GM12878 (cell line): Measurements from ENCODE around the gene SCARF2.

Experiments used
- BHLHE40 ChIP-seq, 2 experiments: fragments of 450-650 bp in 1 of 2; IDR thresholded peaks; 2 replicates each; pipeline ENCODE4 v1.6.1; 2011 to 2017; ENCODE audit warnings: low read depth in 2 of 2, borderline replicate concordance in 1 of 2, improper control_type of control experiment in 1 of 2, low read length in 1 of 2, mild to moderate bottlenecking in 1 of 2
- CEBPB ChIP-seq, 2 experiments: fragments of 150-350 bp in 1 of 2; IDR thresholded peaks; 2 replicates each; pipeline ENCODE4 v1.6.1; 2012 to 2014; ENCODE audit warnings: low read depth in 2 of 2, low read length in 2 of 2, borderline replicate concordance in 1 of 2, inconsistent platforms in 1 of 2
- EP300 ChIP-seq, 2 experiments: fragments of 150-350 bp in 1 of 2; IDR thresholded peaks; 2 replicates each; pipeline ENCODE4 v1.6.1; 2011 to 2012; ENCODE audit warnings: low read depth in 2 of 2, low read length in 2 of 2, borderline replicate concordance in 1 of 2, improper control_type of control experiment in 1 of 2, inconsistent platforms in 1 of 2; ENCODE audit not compliant: control insufficient read depth in 1 of 2
- FOXK2 ChIP-seq: fragments of 450-650 bp; IDR thresholded peaks from 2 replicates; pipeline ENCODE4 v1.6.1; 2017; ENCODE audit warnings: mild to moderate bottlenecking, moderate library complexity
- HDAC2 ChIP-seq: fragments of 200-600 bp; sonication (generic); IDR thresholded peaks from 2 replicates; pipeline ENCODE4 v1.6.1; 2017
- MXI1 ChIP-seq: fragments of 150-350 bp; IDR thresholded peaks from 2 replicates; pipeline ENCODE4 v1.6.1; 2011; ENCODE audit warnings: low read depth, mild to moderate bottlenecking, inconsistent platforms, low read length, improper control_type of control experiment
- PAX8 ChIP-seq: fragments of 450-650 bp; IDR thresholded peaks from 2 replicates; pipeline ENCODE4 v1.6.1; 2017; ENCODE audit warnings: mild to moderate bottlenecking, moderate library complexity
- POLR2A ChIP-seq: IDR thresholded peaks from 2 replicates; pipeline ENCODE4 v1.6.1; 2011; ENCODE audit warnings: low read depth, mild to moderate bottlenecking, low read length
- TAF1 ChIP-seq: IDR thresholded peaks from 2 replicates; pipeline ENCODE4 v1.6.1; 2011; ENCODE audit warnings: mild to moderate bottlenecking, low read depth, low read length, borderline replicate concordance
- ZBED1 ChIP-seq: IDR thresholded peaks from 2 replicates; pipeline ENCODE4 v1.6.1; 2016; ENCODE audit warnings: borderline replicate concordance
- TF ChIP-seq, protein P1 (sequence below): fragments of 450-650 bp; IDR thresholded peaks from 2 replicates; pipeline ENCODE4 v1.6.1; 2017; ENCODE audit warnings: antibody characterized with exemption, mild to moderate bottlenecking, moderate library complexity
- TF ChIP-seq, protein P2 (sequence below), 3 experiments: IDR thresholded peaks in 2 of 3; conservative IDR thresholded peaks in 1 of 3; 2 replicates each; pipeline ENCODE4 v1.5.1; 2011; ENCODE audit warnings: low read depth in 3 of 3, low read length in 3 of 3, mild to moderate bottlenecking in 3 of 3, control low read depth in 2 of 3, moderate library complexity in 2 of 3, inconsistent platforms in 1 of 3, mixed read lengths in 1 of 3; ENCODE audit not compliant: control insufficient read depth in 2 of 3, insufficient read depth in 1 of 3; ENCODE audit errors: extremely low read depth in 1 of 3
- TF ChIP-seq, protein P3 (sequence below): IDR thresholded peaks from 2 replicates; pipeline ENCODE4 v1.6.1; 2012; ENCODE audit warnings: low read depth, low read length, improper control_type of control experiment

DNA sequence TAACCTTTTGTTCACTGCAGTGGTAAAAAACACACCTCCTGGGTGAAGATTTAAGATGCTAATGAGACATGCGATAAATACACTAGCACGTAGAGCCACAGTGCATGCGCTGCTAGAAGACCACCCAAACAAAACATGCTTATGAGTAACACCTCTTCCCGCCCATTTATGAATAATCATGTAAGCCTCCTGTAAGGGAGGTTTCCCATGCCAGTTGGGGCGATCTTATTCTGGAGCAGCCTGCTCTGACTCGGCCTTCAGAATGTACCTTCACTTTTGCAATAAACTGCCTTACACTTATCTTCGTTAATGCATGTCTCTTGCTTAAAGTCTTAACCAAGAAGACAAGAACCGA, 18.1 kb upstream of the SCARF2 start:
- TF ChIP-seq, protein P1, sequence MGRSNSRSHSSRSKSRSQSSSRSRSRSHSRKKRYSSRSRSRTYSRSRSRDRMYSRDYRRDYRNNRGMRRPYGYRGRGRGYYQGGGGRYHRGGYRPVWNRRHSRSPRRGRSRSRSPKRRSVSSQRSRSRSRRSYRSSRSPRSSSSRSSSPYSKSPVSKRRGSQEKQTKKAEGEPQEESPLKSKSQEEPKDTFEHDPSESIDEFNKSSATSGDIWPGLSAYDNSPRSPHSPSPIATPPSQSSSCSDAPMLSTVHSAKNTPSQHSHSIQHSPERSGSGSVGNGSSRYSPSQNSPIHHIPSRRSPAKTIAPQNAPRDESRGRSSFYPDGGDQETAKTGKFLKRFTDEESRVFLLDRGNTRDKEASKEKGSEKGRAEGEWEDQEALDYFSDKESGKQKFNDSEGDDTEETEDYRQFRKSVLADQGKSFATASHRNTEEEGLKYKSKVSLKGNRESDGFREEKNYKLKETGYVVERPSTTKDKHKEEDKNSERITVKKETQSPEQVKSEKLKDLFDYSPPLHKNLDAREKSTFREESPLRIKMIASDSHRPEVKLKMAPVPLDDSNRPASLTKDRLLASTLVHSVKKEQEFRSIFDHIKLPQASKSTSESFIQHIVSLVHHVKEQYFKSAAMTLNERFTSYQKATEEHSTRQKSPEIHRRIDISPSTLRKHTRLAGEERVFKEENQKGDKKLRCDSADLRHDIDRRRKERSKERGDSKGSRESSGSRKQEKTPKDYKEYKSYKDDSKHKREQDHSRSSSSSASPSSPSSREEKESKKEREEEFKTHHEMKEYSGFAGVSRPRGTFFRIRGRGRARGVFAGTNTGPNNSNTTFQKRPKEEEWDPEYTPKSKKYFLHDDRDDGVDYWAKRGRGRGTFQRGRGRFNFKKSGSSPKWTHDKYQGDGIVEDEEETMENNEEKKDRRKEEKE: no peak
- TF ChIP-seq, protein P2, sequence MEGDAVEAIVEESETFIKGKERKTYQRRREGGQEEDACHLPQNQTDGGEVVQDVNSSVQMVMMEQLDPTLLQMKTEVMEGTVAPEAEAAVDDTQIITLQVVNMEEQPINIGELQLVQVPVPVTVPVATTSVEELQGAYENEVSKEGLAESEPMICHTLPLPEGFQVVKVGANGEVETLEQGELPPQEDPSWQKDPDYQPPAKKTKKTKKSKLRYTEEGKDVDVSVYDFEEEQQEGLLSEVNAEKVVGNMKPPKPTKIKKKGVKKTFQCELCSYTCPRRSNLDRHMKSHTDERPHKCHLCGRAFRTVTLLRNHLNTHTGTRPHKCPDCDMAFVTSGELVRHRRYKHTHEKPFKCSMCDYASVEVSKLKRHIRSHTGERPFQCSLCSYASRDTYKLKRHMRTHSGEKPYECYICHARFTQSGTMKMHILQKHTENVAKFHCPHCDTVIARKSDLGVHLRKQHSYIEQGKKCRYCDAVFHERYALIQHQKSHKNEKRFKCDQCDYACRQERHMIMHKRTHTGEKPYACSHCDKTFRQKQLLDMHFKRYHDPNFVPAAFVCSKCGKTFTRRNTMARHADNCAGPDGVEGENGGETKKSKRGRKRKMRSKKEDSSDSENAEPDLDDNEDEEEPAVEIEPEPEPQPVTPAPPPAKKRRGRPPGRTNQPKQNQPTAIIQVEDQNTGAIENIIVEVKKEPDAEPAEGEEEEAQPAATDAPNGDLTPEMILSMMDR (IDR thresholded peaks at IDR 0.05 in 2 of 3, conservative IDR thresholded peaks at IDR 0.05 in 1 of 3; ENCODE audit: control insufficient read depth in 2 of 3, extremely low read depth in 1 of 3, insufficient read depth in 1 of 3, low read depth in 3 of 3, low read length in 3 of 3): no peak
- TF ChIP-seq MXI1 (no peak), ZBED1 (no peak), TAF1 (no peak), EP300 (IDR thresholded peaks at IDR 0.05; ENCODE audit: borderline replicate concordance in 1 of 2, control insufficient read depth in 1 of 2, low read depth in 2 of 2, low read length in 2 of 2) (no peak), HDAC2 (no peak), FOXK2 (no peak), BHLHE40 (IDR thresholded peaks at IDR 0.05; ENCODE audit: borderline replicate concordance in 1 of 2, low read depth in 2 of 2, low read length in 1 of 2) (no peak), POLR2A (no peak), CEBPB (IDR thresholded peaks at IDR 0.05; ENCODE audit: borderline replicate concordance in 1 of 2, low read depth in 2 of 2, low read length in 2 of 2) (no peak), PAX8 (no peak)
- TF ChIP-seq, protein P3, sequence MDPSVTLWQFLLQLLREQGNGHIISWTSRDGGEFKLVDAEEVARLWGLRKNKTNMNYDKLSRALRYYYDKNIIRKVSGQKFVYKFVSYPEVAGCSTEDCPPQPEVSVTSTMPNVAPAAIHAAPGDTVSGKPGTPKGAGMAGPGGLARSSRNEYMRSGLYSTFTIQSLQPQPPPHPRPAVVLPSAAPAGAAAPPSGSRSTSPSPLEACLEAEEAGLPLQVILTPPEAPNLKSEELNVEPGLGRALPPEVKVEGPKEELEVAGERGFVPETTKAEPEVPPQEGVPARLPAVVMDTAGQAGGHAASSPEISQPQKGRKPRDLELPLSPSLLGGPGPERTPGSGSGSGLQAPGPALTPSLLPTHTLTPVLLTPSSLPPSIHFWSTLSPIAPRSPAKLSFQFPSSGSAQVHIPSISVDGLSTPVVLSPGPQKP: no peak
